Measurements from ENCODE around the gene DFFB.

DFFB gene

DNA sequence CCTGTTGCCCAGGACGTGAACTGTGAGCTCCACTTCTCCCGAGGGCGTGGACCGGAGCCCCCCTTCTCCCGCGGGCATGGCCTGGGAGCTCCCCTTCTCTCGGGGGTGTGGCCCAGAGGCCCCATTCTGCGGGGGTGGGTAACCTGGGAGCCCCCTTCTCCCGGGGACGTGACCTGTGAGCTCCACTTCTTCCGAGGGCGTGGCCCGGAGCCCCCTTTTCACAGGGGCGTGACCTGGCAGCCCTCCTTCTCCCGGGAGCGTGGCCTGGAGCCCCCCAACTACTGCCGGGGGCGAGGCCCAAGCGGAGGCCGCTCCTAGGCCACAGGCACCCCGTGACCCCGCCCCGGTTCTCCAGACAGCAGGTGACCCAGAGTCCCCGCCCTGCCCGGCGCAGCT lies 42.5 kb downstream of the DFFB start:
- no peak overlapping the region for H2BK12ac ChIP-seq (ENCODE audit: low read length)
- H3K4me2 ChIP-seq (ENCODE audit: insufficient read depth, low read length, poor library complexity, severe bottlenecking): peak overlapping the region; percentile 94
- peaks cover 5 to 20% of the 10 kb centered on the region in 2 donors for H3K36me3 ChIP-seq (replicated peaks in 1 of 2; ENCODE audit: control insufficient read depth in 2 of 2, insufficient read depth in 2 of 2, low read length in 2 of 2)
- H2AFZ ChIP-seq (ENCODE audit: low read length): peak overlapping the region; percentile 100
- peak overlapping the region; percentile 52 for H2BK15ac ChIP-seq (ENCODE audit: low read length)
- H3K79me1 ChIP-seq (ENCODE audit: low read depth, low read length): peaks cover 15% of the 10 kb centered on the region
- peak overlapping the region; percentile 82 to 92 for H3K4me3 ChIP-seq (ENCODE audit: low read length in 2 of 2)
- peak overlapping the region; percentile 89 for H3K9ac ChIP-seq (ENCODE audit: low read depth, low read length, poor library complexity)
- H2BK5ac ChIP-seq (ENCODE audit: low read length): peak overlapping the region; percentile 95
- peak overlapping the region; percentile 90 for H3K23ac ChIP-seq (ENCODE audit: low read depth, low read length, poor library complexity)
- H2AK5ac ChIP-seq (ENCODE audit: low read depth, low read length): peak overlapping the region; percentile 99
- peaks cover 3 to 4% of the 10 kb centered on the region in 2 donors for H3K4me1 ChIP-seq (ENCODE audit: control insufficient read depth in 2 of 2, insufficient read depth in 1 of 2, low read depth in 1 of 2, low read length in 2 of 2)
- H2BK120ac ChIP-seq (ENCODE audit: low read depth, low read length): no peak overlapping the region
- H3K9me3 ChIP-seq (replicated peaks in 1 of 2; ENCODE audit: control insufficient read depth in 2 of 2, insufficient read depth in 1 of 2, low read depth in 1 of 2, low read length in 2 of 2): peaks cover 0 to 13% of the 10 kb centered on the region in 2 donors
- no peak overlapping the region for H4K91ac ChIP-seq (ENCODE audit: low read depth, low read length, poor library complexity)
- peak overlapping the region; percentile 10 for H3K4ac ChIP-seq (ENCODE audit: low read length)
- H3K14ac ChIP-seq (ENCODE audit: low read length): peak overlapping the region; percentile 65
- no peak overlapping the region for H4K8ac ChIP-seq (ENCODE audit: low read depth, low read length)
- peak overlapping the region; percentile 97 for H3K18ac ChIP-seq (ENCODE audit: low read length)
- H3K27me3 ChIP-seq (ENCODE audit: control insufficient read depth in 3 of 3, insufficient read depth in 3 of 3, low read depth in 1 of 3, low read length in 3 of 3): no peaks in the 10 kb centered on the region
- DNase-seq (ENCODE audit: low spot score): no peak
- peak overlapping the region; percentile 98 for H3K27ac ChIP-seq (replicated peaks; ENCODE audit: low read length)
- no CpG with 5 or more reads among the region's 26 CpGs for WGBS, 2 donors (ENCODE audit: extremely low coverage in 2 of 2, insufficient read length in 2 of 2, insufficient replicate concordance in 1 of 2)

- Histone ChIP-seq H3K9ac (ENCODE audit: low read depth, low read length, poor library complexity) (peak within 1 kb of the TSS; percentile 98), H3K27me3 (ENCODE audit: control insufficient read depth in 3 of 3, insufficient read depth in 3 of 3, low read depth in 1 of 3, low read length in 3 of 3) (no peaks in the 10 kb centered on the region)
- DNase-seq (ENCODE audit: low spot score): peak; percentile 99
Measured at GRCh38 chr1:3900150-3900968, 43.1 kb downstream of the DFFB start, which contains the start of gene C1orf174. Gene C1orf174, minus strand, starts transcription at chr1:3900272. Its CDS starts 86 bp downstream, at chr1:3900186.

GRCh38 chr1:3900969-3901529 lies 43.8 kb downstream of the DFFB start:
- Histone ChIP-seq H3K18ac (ENCODE audit: low read length) (peak overlapping the region; percentile 100), H2BK120ac (ENCODE audit: low read depth, low read length) (no peak overlapping the region), H2BK15ac (ENCODE audit: low read length) (peak overlapping the region; percentile 98), H3K27me3 (ENCODE audit: control insufficient read depth in 3 of 3, insufficient read depth in 3 of 3, low read depth in 1 of 3, low read length in 3 of 3) (no peaks in the 10 kb centered on the region), H4K8ac (ENCODE audit: low read depth, low read length) (peak overlapping the region; percentile 77), H4K91ac (ENCODE audit: low read depth, low read length, poor library complexity) (peak overlapping the region; percentile 82), H3K4me2 (ENCODE audit: insufficient read depth, low read length, poor library complexity, severe bottlenecking) (peak overlapping the region; percentile 85), H2BK5ac (ENCODE audit: low read length) (peak overlapping the region; percentile 95), H2AFZ (ENCODE audit: low read length) (peak overlapping the region; percentile 100), H3K79me1 (ENCODE audit: low read depth, low read length) (peaks cover 11% of the 10 kb centered on the region), H3K4me3 (ENCODE audit: low read length in 2 of 2) (peak overlapping the region; percentile 82 to 92), H2AK5ac (ENCODE audit: low read depth, low read length) (peak overlapping the region; percentile 68), H3K27ac (replicated peaks; ENCODE audit: low read length) (peak overlapping the region; percentile 98), H3K9me3 (replicated peaks in 1 of 2; ENCODE audit: control insufficient read depth in 2 of 2, insufficient read depth in 1 of 2, low read depth in 1 of 2, low read length in 2 of 2) (peaks cover 0 to 13% of the 10 kb centered on the region in 2 donors), H3K14ac (ENCODE audit: low read length) (peak overlapping the region; percentile 98), H3K36me3 (replicated peaks in 1 of 2; ENCODE audit: control insufficient read depth in 2 of 2, insufficient read depth in 2 of 2, low read length in 2 of 2) (peaks cover under 1 to 7% of the 10 kb centered on the region in 2 donors), H3K9ac (ENCODE audit: low read depth, low read length, poor library complexity) (peak overlapping the region; percentile 98), H3K23ac (ENCODE audit: low read depth, low read length, poor library complexity) (peak overlapping the region; percentile 96), H2BK12ac (ENCODE audit: low read length) (peak overlapping the region; percentile 52), H3K4ac (ENCODE audit: low read length) (peak overlapping the region; percentile 43), H3K4me1 (ENCODE audit: control insufficient read depth in 2 of 2, insufficient read depth in 1 of 2, low read depth in 1 of 2, low read length in 2 of 2) (peaks cover 3 to 4% of the 10 kb centered on the region in 2 donors)
- no CpG with 5 or more reads among the region's 51 CpGs for WGBS, 2 donors (ENCODE audit: extremely low coverage in 2 of 2, insufficient read length in 2 of 2, insufficient replicate concordance in 1 of 2)
- peak; percentile 94 for DNase-seq (ENCODE audit: low spot score)

More at GRCh38 chr1:3900150-3900968, 43.1 kb downstream of the DFFB start, which contains the start of gene C1orf174:
- Histone ChIP-seq H4K91ac (ENCODE audit: low read depth, low read length, poor library complexity) (peak within 1 kb of the TSS; percentile 82), H2AK5ac (ENCODE audit: low read depth, low read length) (peak within 1 kb of the TSS; percentile 99), H3K9me3 (replicated peaks in 1 of 2; ENCODE audit: control insufficient read depth in 2 of 2, insufficient read depth in 1 of 2, low read depth in 1 of 2, low read length in 2 of 2) (peaks cover 0 to 13% of the 10 kb centered on the region in 2 donors), H3K27ac (replicated peaks; ENCODE audit: low read length) (peak within 1 kb of the TSS; percentile 98), H3K14ac (ENCODE audit: low read length) (peak within 1 kb of the TSS; percentile 98), H3K4me3 (ENCODE audit: low read length in 2 of 2) (peak within 1 kb of the TSS; percentile 82 to 92), H2AFZ (ENCODE audit: low read length) (peak within 1 kb of the TSS; percentile 100), H3K4me2 (ENCODE audit: insufficient read depth, low read length, poor library complexity, severe bottlenecking) (peak within 1 kb of the TSS; percentile 94), H3K4ac (ENCODE audit: low read length) (peak within 1 kb of the TSS; percentile 43), H3K4me1 (ENCODE audit: control insufficient read depth in 2 of 2, insufficient read depth in 1 of 2, low read depth in 1 of 2, low read length in 2 of 2) (peaks cover 3 to 4% of the 10 kb centered on the region in 2 donors), H2BK120ac (ENCODE audit: low read depth, low read length) (no peak within 1 kb of the TSS), H2BK12ac (ENCODE audit: low read length) (peak within 1 kb of the TSS; percentile 52), H3K23ac (ENCODE audit: low read depth, low read length, poor library complexity) (peak within 1 kb of the TSS; percentile 96), H2BK15ac (ENCODE audit: low read length) (peak within 1 kb of the TSS; percentile 98), H3K36me3 (replicated peaks in 1 of 2; ENCODE audit: control insufficient read depth in 2 of 2, insufficient read depth in 2 of 2, low read length in 2 of 2) (peaks cover 1 to 14% of the 10 kb centered on the region in 2 donors), H4K8ac (ENCODE audit: low read depth, low read length) (peak within 1 kb of the TSS; percentile 77), H3K79me1 (ENCODE audit: low read depth, low read length) (peaks cover 11% of the 10 kb centered on the region), H2BK5ac (ENCODE audit: low read length) (peak within 1 kb of the TSS; percentile 95), H3K18ac (ENCODE audit: low read length) (peak within 1 kb of the TSS; percentile 100)
- no CpG with 5 or more reads among the region's 58 CpGs for WGBS, 2 donors (ENCODE audit: extremely low coverage in 2 of 2, insufficient read length in 2 of 2, insufficient replicate concordance in 1 of 2)

- Histone ChIP-seq H4K91ac (ENCODE audit: low read depth, low read length, poor library complexity) (no peak overlapping the region), H3K14ac (ENCODE audit: low read length) (no peak overlapping the region), H3K36me3 (replicated peaks in 1 of 2; ENCODE audit: control insufficient read depth in 2 of 2, insufficient read depth in 2 of 2, low read length in 2 of 2) (no peaks in the 10 kb centered on the region), H3K9ac (ENCODE audit: low read depth, low read length, poor library complexity) (no peak overlapping the region), H3K4me3 (ENCODE audit: low read length in 2 of 2) (no peak overlapping the region), H2BK15ac (ENCODE audit: low read length) (no peak overlapping the region), H2AK5ac (ENCODE audit: low read depth, low read length) (no peak overlapping the region), H2BK5ac (ENCODE audit: low read length) (peak overlapping the region; percentile 11), H3K18ac (ENCODE audit: low read length) (peak overlapping the region; percentile 54), H3K79me1 (ENCODE audit: low read depth, low read length) (peaks cover 6% of the 10 kb centered on the region), H3K9me3 (replicated peaks in 1 of 2; ENCODE audit: control insufficient read depth in 2 of 2, insufficient read depth in 1 of 2, low read depth in 1 of 2, low read length in 2 of 2) (peaks cover 0 to 13% of the 10 kb centered on the region in 2 donors), H3K27ac (replicated peaks; ENCODE audit: low read length) (no peak overlapping the region), H2AFZ (ENCODE audit: low read length) (no peak overlapping the region), H2BK120ac (ENCODE audit: low read depth, low read length) (no peak overlapping the region), H4K8ac (ENCODE audit: low read depth, low read length) (no peak overlapping the region), H3K27me3 (ENCODE audit: control insufficient read depth in 3 of 3, insufficient read depth in 3 of 3, low read depth in 1 of 3, low read length in 3 of 3) (no peaks in the 10 kb centered on the region), H3K23ac (ENCODE audit: low read depth, low read length, poor library complexity) (no peak overlapping the region), H3K4me1 (ENCODE audit: control insufficient read depth in 2 of 2, insufficient read depth in 1 of 2, low read depth in 1 of 2, low read length in 2 of 2) (peaks cover 3 to 4% of the 10 kb centered on the region in 2 donors), H2BK12ac (ENCODE audit: low read length) (peak overlapping the region; percentile 93), H3K4me2 (ENCODE audit: insufficient read depth, low read length, poor library complexity, severe bottlenecking) (no peak overlapping the region), H3K4ac (ENCODE audit: low read length) (no peak overlapping the region)
- DNase-seq (ENCODE audit: low spot score): no peak
- WGBS, 2 donors (ENCODE audit: extremely low coverage in 2 of 2, insufficient read length in 2 of 2, insufficient replicate concordance in 1 of 2): no CpG with 5 or more reads among the region's 15 CpGs
Measured at GRCh38 chr1:3902111-3902511, 44.8 kb downstream of the DFFB start.

Measured in neuronal stem cell (in vitro differentiated cells).